GM12872 (cell line): ENCODE results near the gene HRK.

Source experiments
- CTCF ChIP-seq: IDR thresholded peaks from 3 replicates; pipeline ENCODE4 v1.5.1; 2011; ENCODE audit warnings: low read depth, mild to moderate bottlenecking, low read length, moderate library complexity; ENCODE audit not compliant: insufficient read depth

Gene HRK

DNA sequence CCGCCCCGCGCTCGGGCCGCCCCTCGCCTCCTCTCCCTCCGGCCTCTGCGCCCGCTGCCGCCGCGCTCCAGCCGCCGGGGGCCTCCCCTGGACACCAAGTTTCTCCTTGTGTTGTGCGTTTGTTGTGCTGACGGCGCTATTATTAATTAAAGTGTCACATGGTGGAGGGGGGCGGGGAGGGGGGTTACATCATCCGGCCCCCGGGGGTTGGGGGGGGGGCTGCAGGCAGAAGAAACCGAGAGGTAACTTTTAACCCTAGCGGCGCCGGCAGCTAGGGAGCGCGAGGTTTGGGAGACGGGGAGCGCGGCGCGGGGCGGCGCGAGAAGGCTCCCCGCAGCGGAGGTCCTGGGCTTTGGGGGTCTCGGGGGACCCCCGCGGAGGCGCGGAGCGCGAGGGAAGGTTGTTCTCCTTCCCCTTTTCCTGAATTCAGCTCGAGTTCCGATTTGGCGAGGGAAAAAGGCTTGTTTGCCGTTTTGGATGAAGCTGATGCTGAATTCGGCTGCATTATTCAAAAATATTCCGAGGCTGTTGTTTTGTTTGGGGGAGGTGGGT is at the start of gene HRK:
TSS of gene HRK (minus strand) at position 117 of the 552 bp plus-strand sequence. CDS start 134 bp downstream, outside the sequence.
- TF ChIP-seq CTCF: no peak

DNA sequence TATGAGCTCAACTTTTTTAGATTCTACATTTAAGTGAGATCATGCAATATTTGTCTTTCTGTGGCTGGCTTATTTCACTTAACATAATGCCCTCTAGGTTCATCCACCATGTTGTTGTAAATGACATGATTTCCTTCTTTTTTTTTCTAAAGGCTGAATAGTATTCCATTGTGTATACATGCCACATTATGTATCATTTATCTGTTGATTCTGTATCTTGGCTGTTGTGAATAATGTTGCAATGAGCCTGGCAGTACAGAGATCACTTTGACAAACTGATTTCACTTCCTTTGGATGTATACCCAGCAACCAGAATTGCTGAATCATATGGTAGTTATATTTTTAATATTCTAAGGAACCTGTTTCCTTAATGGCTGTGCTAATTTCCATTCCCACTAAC is 48.6 kb upstream of the HRK start:
- TF ChIP-seq CTCF: no peak

DNA sequence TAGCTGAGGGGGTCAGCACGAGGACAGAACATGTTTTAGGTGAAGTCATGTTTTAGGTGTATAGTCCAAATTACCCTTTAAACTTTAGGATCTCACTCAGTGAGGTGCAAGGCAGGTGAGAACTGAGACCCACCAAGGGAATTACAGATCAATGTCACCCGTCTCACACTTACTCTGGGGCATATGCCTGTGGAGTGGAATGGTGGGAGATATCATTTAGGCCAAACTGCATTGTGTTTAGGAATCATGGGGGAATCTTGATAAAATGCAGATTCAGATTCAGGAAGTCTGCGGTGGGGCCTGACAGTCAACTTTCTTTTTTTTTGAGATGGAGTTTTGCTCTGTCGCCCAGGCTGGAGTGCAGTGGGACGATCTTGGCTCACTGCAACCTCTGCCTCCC is 47.3 kb upstream of the HRK start:
- no peak for TF ChIP-seq CTCF

DNA sequence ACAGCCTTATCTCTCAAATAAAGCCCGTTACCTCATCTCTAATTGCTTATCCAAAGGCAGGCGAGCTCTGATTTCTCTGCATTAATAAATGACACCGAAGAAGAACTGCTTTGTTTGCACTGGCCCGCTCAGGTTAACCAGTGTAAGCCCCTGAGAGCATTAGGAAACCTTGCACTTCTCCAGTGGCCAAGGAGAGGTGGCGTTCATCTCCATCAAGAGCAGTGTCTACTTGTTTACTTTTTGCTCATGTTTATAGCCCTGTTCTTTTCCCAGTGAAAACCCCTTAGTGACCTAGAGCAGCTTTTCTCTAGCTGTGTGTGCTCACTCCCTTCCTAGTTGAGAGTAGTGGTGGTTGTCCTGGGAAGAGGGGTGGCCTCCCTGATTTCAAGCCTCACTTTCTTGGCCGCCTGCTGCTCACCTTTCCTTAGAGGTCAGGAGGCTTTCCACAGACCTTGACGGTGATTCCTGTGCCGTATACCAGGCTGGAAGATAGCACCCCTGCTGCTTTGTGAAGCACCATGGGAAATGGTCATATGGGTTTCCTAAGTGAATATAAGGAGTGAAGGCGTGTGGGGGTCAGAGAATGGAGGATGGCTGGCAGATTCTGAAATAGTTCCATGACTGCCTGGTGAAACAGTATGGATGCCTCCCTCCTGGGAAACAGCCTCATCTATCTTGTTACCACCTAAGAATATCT is 46.2 kb upstream of the HRK start:
- no peak for TF ChIP-seq CTCF

DNA sequence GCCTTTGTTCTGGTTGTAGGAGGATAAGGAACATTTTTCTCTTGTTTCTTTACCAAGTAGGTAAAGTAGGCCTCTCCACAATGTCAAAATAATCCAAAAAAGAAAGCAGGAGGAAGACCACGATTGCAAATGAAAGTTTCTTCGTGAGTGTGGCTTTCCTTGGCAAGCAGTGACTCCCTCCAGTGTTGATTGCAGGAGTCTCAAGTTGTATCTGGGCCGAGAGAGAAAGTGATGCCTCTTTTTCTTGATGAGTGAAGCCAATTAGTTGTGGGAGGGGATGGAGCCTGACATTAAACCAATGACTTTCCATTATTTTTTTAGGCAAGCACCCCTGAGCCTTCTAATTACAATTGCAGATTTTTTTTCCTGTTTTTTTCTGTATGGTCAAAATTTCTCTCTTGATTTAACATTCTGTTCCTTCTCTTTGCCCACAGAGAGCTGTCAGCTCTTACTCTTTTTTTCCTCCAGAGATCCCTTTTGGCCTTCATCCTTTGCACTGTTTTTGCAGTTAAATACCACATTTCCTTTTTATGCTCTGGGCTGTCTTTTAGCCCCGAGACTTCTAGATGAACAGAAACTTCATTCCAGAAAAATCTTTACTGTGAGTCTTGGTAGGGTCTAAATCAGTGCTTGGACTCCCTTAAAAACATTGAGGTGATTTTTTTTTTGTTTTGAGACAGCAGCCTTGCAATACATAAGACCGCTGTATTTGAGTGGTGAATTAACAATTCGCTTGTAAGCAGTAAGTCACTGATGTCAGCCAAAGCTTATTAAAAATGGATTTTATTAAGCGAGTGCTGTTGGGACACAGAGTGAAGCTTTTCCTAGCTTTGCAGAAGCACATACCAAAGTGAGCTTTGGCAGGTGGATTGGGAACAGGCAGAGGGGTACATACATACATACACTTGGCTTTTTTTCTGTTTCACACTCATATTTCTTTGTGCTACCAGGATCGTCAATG is 45.3 kb upstream of the HRK start:
- TF ChIP-seq CTCF: no peak

GRCh38 chr12:116924558-116925453 is 43.6 kb upstream of the HRK start:
- no peak for TF ChIP-seq CTCF
